DOHH2 (cell line): ENCODE data around the gene PAK5.

Experiments
- EZH2phosphoT487 ChIP-seq: fragments of 200-600 bp; sonication (generic); IDR thresholded peaks from 2 replicates; pipeline ENCODE4 v1.6.1; 2017; ENCODE audit warnings: borderline replicate concordance, mild to moderate bottlenecking, antibody characterized with exemption, low read length, moderate library complexity, mixed read lengths
- TF ChIP-seq, protein P1 (sequence below): fragments of 200-600 bp; sonication (generic); IDR thresholded peaks from one replicate; pipeline ENCODE4 v1.5.1; 2014; ENCODE audit warnings: antibody characterized with exemption, mild to moderate bottlenecking, low read depth, low read length; ENCODE audit not compliant: poor library complexity, severe bottlenecking

GRCh38 chr20:9514072-9514460 lies 324.8 kb downstream of the PAK5 start:
- TF ChIP-seq, protein P1, sequence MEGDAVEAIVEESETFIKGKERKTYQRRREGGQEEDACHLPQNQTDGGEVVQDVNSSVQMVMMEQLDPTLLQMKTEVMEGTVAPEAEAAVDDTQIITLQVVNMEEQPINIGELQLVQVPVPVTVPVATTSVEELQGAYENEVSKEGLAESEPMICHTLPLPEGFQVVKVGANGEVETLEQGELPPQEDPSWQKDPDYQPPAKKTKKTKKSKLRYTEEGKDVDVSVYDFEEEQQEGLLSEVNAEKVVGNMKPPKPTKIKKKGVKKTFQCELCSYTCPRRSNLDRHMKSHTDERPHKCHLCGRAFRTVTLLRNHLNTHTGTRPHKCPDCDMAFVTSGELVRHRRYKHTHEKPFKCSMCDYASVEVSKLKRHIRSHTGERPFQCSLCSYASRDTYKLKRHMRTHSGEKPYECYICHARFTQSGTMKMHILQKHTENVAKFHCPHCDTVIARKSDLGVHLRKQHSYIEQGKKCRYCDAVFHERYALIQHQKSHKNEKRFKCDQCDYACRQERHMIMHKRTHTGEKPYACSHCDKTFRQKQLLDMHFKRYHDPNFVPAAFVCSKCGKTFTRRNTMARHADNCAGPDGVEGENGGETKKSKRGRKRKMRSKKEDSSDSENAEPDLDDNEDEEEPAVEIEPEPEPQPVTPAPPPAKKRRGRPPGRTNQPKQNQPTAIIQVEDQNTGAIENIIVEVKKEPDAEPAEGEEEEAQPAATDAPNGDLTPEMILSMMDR, result no peak
- TF ChIP-seq EZH2phosphoT487, result no peak
